Vagina (tissue), 2 donors: ENCODE measurements around the gene NAPEPLD. TPM values are rescaled to one million over a fixed set of nuclear protein-coding genes. Genes with fewer than 3 reads are reported as not detected.
"Not testable (repeated sequence)": the region's sequence is repeated elsewhere in the genome, so short reads cannot be mapped to it uniquely, and the experiment has no call there.

Experiments used
- DNase-seq, 2 donors: peaks; one replicate each; pipeline ENCODE4 v3.0.0-alpha.2; 2017; ENCODE audit errors: extremely low spot score in 2 of 2
- H3K27ac ChIP-seq: fragments of 200-600 bp; sonication (generic); one replicate; pipeline ENCODE4 v1.5.1; 2019
- H3K27me3 ChIP-seq: fragments of 200-600 bp; sonication (generic); one replicate; pipeline ENCODE4 v1.5.1; 2019
- H3K36me3 ChIP-seq, 2 donors: fragments of 200-600 bp; sonication (generic); one replicate each; pipeline ENCODE4 v1.5.1; 2017 to 2019
- H3K4me1 ChIP-seq: fragments of 200-600 bp; sonication (generic); one replicate; pipeline ENCODE4 v1.5.1; 2019
- H3K4me3 ChIP-seq, 2 donors: fragments of 200-600 bp; sonication (generic); 1 replicate in 1 of 2; 2 replicates in 1 of 2; pipeline ENCODE4 v1.5.1; 2016 to 2019
- H3K9me3 ChIP-seq: fragments of 200-600 bp; sonication (generic); one replicate; pipeline ENCODE4 v1.5.1; 2019
- POLR2A ChIP-seq, 2 donors: fragments of 450-650 bp; IDR thresholded peaks; one replicate each; pipeline ENCODE4 v1.6.1; 2017; ENCODE audit warnings: antibody characterized with exemption in 2 of 2, mild to moderate bottlenecking in 2 of 2, moderate library complexity in 2 of 2
- POLR2AphosphoS5 ChIP-seq, 2 donors: sonication (generic); formaldehyde crosslinking; IDR thresholded peaks; one replicate each; pipeline ENCODE4 v1.9.0; 2017; ENCODE audit warnings: antibody characterized with exemption in 2 of 2, mild to moderate bottlenecking in 2 of 2, low read depth in 1 of 2; ENCODE audit not compliant: insufficient read depth in 1 of 2
- intact Hi-C: fragments of 100-400 bp; cut with DNase I; formaldehyde crosslinking; loops from one replicate; pipeline ENCODE4 v1.15.1; 2023
- total RNA-seq: library from RNA; depleted of rRNA; stranded (reverse); fragments of >200 nt; gene quantifications from one replicate; pipeline ENCODE4 v1.2.3, GENCODE V29; 2016
- TF ChIP-seq, protein P1 (sequence below), 3 experiments: fragments of 450-650 bp in 2 of 3; fragments of 200-600 bp in 1 of 3; sonication (generic) in 1 of 3; IDR thresholded peaks; one replicate each; pipeline ENCODE4 v1.5.1; 2017 to 2019; ENCODE audit warnings: antibody characterized with exemption in 3 of 3, mild to moderate bottlenecking in 2 of 3, moderate library complexity in 2 of 3

The NAPEPLD gene
- total RNA-seq, 1 donor from 2014 or later: 15.0 TPM

GRCh38 chr7:103115771-103116170 is 33.1 kb downstream of the NAPEPLD start:
- Histone ChIP-seq H3K4me3 (no peak overlapping the region), H3K36me3 (peaks cover 0 to 7% of the 10 kb centered on the region in 2 donors), H3K27ac (no peak overlapping the region), H3K27me3 (no peaks in the 10 kb centered on the region), H3K4me1 (no peaks in the 10 kb centered on the region), H3K9me3 (no peaks in the 10 kb centered on the region)
- TF ChIP-seq, protein P1, sequence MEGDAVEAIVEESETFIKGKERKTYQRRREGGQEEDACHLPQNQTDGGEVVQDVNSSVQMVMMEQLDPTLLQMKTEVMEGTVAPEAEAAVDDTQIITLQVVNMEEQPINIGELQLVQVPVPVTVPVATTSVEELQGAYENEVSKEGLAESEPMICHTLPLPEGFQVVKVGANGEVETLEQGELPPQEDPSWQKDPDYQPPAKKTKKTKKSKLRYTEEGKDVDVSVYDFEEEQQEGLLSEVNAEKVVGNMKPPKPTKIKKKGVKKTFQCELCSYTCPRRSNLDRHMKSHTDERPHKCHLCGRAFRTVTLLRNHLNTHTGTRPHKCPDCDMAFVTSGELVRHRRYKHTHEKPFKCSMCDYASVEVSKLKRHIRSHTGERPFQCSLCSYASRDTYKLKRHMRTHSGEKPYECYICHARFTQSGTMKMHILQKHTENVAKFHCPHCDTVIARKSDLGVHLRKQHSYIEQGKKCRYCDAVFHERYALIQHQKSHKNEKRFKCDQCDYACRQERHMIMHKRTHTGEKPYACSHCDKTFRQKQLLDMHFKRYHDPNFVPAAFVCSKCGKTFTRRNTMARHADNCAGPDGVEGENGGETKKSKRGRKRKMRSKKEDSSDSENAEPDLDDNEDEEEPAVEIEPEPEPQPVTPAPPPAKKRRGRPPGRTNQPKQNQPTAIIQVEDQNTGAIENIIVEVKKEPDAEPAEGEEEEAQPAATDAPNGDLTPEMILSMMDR (IDR thresholded peaks at IDR 0.05): no peak
- TF ChIP-seq POLR2AphosphoS5 (IDR thresholded peaks at IDR 0.05; ENCODE audit: insufficient read depth in 1 of 2, low read depth in 1 of 2): no peak
- TF ChIP-seq POLR2A (IDR thresholded peaks at IDR 0.05): no peak
- DNase-seq: no peak
- intact Hi-C loops: no loop called here

DNA sequence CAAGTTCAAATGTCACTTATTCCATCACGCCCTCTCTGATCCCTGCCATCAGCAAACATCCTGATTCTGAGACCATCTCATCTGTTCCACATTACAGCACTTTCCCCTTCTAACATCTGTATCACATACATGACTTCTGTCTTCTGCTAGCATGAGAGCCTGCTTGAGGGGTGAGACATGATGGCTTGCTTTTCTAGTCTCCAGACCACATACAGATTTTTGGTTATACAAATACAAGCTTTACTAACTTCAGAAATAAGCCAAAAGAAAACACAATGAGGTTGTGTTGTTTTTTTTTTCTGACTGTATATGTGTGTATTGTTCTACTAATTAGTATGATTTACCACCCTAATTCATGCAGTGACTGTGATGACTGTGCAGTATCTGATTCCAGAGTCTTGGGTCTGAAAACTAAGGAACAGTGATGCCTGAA is 34.3 kb downstream of the NAPEPLD start:
- peaks cover 0 to 2% of the 10 kb centered on the region in 2 donors for H3K36me3 ChIP-seq
- H3K27me3 ChIP-seq: no peaks in the 10 kb centered on the region
- H3K4me3 ChIP-seq: no peak overlapping the region
- no peaks in the 10 kb centered on the region for H3K4me1 ChIP-seq
- DNase-seq: no peak
- intact Hi-C loops: no loop called here
- no peak overlapping the region for H3K27ac ChIP-seq
- H3K9me3 ChIP-seq: no peaks in the 10 kb centered on the region
- TF ChIP-seq POLR2A (IDR thresholded peaks at IDR 0.05): no peak
- TF ChIP-seq POLR2AphosphoS5 (IDR thresholded peaks at IDR 0.05; ENCODE audit: insufficient read depth in 1 of 2, low read depth in 1 of 2): no peak
- TF ChIP-seq, protein P1 (IDR thresholded peaks at IDR 0.05): no peak

DNA sequence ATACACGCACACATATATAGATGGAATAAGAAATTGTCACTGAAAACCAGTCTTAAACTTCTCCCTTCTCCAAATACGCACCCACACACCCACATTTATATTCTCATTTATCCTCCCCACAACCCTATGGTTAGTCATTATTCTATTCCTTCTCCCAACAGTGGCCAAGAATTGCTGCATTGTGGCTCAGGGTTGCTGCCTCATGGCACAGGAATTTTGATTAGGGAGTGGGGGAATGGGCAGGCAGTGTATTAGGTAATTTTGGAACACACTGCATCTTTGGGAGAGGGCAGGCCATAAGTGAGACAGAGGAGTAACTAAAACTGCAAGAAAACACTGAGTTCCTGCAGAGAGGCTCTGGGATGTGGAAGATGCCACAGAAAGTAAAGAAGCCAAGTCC is 35.7 kb downstream of the NAPEPLD start:
- Histone ChIP-seq H3K36me3 (no peaks in the 10 kb centered on the region), H3K27ac (no peak overlapping the region), H3K27me3 (no peaks in the 10 kb centered on the region), H3K9me3 (no peaks in the 10 kb centered on the region), H3K4me1 (no peaks in the 10 kb centered on the region), H3K4me3 (no peak overlapping the region)
- no peak for TF ChIP-seq POLR2A (IDR thresholded peaks at IDR 0.05)
- TF ChIP-seq POLR2AphosphoS5 (IDR thresholded peaks at IDR 0.05; ENCODE audit: insufficient read depth in 1 of 2, low read depth in 1 of 2): no peak
- TF ChIP-seq, protein P1 (IDR thresholded peaks at IDR 0.05): no peak
- intact Hi-C loops: no loop called here
- DNase-seq: no peak

GRCh38 chr7:103106703-103107070 is 42.2 kb downstream of the NAPEPLD start:
- H3K27ac ChIP-seq, H3K36me3 ChIP-seq, H3K27me3 ChIP-seq, DNase-seq, H3K4me3 ChIP-seq, H3K4me1 ChIP-seq, H3K9me3 ChIP-seq, intact Hi-C loops: not testable (repeated sequence)

- Histone ChIP-seq H3K36me3 (no peaks in the 10 kb centered on the region), H3K4me1 (no peaks in the 10 kb centered on the region), H3K27me3 (no peaks in the 10 kb centered on the region), H3K27ac (no peak overlapping the region), H3K4me3 (no peak overlapping the region), H3K9me3 (no peaks in the 10 kb centered on the region)
- intact Hi-C loops: no loop called here
- DNase-seq: no peak
- TF ChIP-seq POLR2A (IDR thresholded peaks at IDR 0.05): no peak
Measured at GRCh38 chr7:103106005-103106702, 42.7 kb downstream of the NAPEPLD start.

DNA sequence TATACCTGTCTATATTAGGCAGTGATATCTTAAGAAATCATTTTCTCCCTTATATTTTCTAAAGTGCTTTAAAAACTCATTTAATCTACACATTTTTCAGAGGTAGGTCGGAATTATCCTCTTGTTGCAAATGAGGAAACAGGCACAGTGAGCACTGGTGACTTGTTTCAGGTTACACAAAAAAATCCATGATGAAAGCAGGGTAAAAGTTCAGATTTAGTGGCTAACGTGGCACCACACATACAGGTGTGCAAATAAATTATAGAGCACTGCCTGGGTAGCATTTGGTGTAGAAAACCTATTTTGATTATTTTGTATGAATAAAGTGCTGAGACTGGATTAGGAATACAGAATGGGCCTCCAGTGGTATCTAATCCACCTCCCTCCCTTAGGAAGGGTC is 47.4 kb downstream of the NAPEPLD start:
- Histone ChIP-seq H3K27ac (no peak overlapping the region), H3K36me3 (no peaks in the 10 kb centered on the region), H3K4me3 (no peak overlapping the region), H3K4me1 (no peaks in the 10 kb centered on the region), H3K27me3 (no peaks in the 10 kb centered on the region), H3K9me3 (no peaks in the 10 kb centered on the region)
- TF ChIP-seq POLR2AphosphoS5 (IDR thresholded peaks at IDR 0.05; ENCODE audit: insufficient read depth in 1 of 2, low read depth in 1 of 2) (no peak), POLR2A (IDR thresholded peaks at IDR 0.05) (no peak)
- TF ChIP-seq, protein P1 (IDR thresholded peaks at IDR 0.05): no peak
- intact Hi-C loops: no loop called here
- DNase-seq: no peak
